GM12864 (cell line): ENCODE results near the gene KIF5A.
A peak's percentile ranks its signal among the peaks of the same experiment; 100 is the strongest.
"Not testable (repeated sequence)": the region's sequence is repeated elsewhere in the genome, so short reads cannot be mapped to it uniquely, and the experiment has no call there.

Source experiments
- DNase-seq: peaks from one replicate; pipeline ENCODE4 v3.0.0-alpha.2; 2011; ENCODE audit warnings: low read depth
- H3K4me3 ChIP-seq: 2 replicates; pipeline ENCODE4 v1.5.1; 2011; ENCODE audit warnings: mild to moderate bottlenecking, low read depth, low read length, control low read depth
- CTCF ChIP-seq: IDR thresholded peaks from 2 replicates; pipeline ENCODE4 v1.5.1; 2011; ENCODE audit warnings: low read depth, mild to moderate bottlenecking, moderate library complexity, low read length, control low read depth, inconsistent platforms; ENCODE audit errors: missing control alignments

Gene KIF5A

GRCh38 chr12:57549909-57550640 is at the start of gene KIF5A:
KIF5A (plus strand) TSS chr12:57550044; CDS start chr12:57550272, 228 bp downstream.
- H3K4me3 ChIP-seq: peak within 1 kb of the TSS; percentile 29
- no peak for DNase-seq
- no peak for TF ChIP-seq CTCF

- no peak overlapping the region for H3K4me3 ChIP-seq
- no peak for TF ChIP-seq CTCF
- no peak for DNase-seq
These were observed 49.6 kb upstream of the KIF5A start for GRCh38 chr12:57500213-57500612.

GRCh38 chr12:57502311-57502969 is 47.4 kb upstream of the KIF5A start:
- not testable (repeated sequence) for DNase-seq, H3K4me3 ChIP-seq

GRCh38 chr12:57506541-57506940 is 43.3 kb upstream of the KIF5A start:
- H3K4me3 ChIP-seq, DNase-seq: not testable (repeated sequence)

- H3K4me3 ChIP-seq, DNase-seq: not testable (repeated sequence)
These were observed 42.0 kb upstream of the KIF5A start for GRCh38 chr12:57507796-57508195.

GRCh38 chr12:57511161-57511560 is 38.7 kb upstream of the KIF5A start:
- no peak for DNase-seq
- H3K4me3 ChIP-seq: no peak overlapping the region
- no peak for TF ChIP-seq CTCF

GRCh38 chr12:57511588-57512325 is 38.1 kb upstream of the KIF5A start:
- H3K4me3 ChIP-seq: no peak overlapping the region
- DNase-seq: no peak
- no peak for TF ChIP-seq CTCF

- DNase-seq: no peak
- no peak overlapping the region for H3K4me3 ChIP-seq
- no peak for TF ChIP-seq CTCF
These were observed 37.2 kb upstream of the KIF5A start for GRCh38 chr12:57512665-57513064.
